Smooth muscle cell (in vitro differentiated cells): ENCODE measurements around the gene PWP1. TPM values are rescaled to one million over a fixed set of nuclear protein-coding genes. Genes with fewer than 3 reads are reported as not detected.
A peak's percentile ranks its signal among the peaks of the same experiment; 100 is the strongest.
"Not testable (repeated sequence)": the region's sequence is repeated elsewhere in the genome, so short reads cannot be mapped to it uniquely, and the experiment has no call there.

ENCODE experiments used
- DNase-seq: peaks from one replicate; lab custom pipeline; 2025; ENCODE audit not compliant: unreplicated experiment; lab: John Stamatoyannopoulos, UW
- H2AFZ ChIP-seq: fragments of 200-600 bp; sonication (generic); 2 replicates; pipeline ENCODE4 v1.6.0; 2016; ENCODE audit warnings: antibody characterized with exemption, low read depth, mild to moderate bottlenecking
- H3F3A ChIP-seq: fragments of 200-600 bp; sonication (generic); 2 replicates; pipeline ENCODE4 v1.6.0; 2017; ENCODE audit warnings: antibody characterized with exemption, low read depth
- H3K27ac ChIP-seq: fragments of 200-600 bp; sonication (generic); 2 replicates; pipeline ENCODE4 v1.5.1; 2016; ENCODE audit warnings: low read depth, mild to moderate bottlenecking
- H3K27me3 ChIP-seq: fragments of 200-600 bp; sonication (generic); 2 replicates; pipeline ENCODE4 v1.6.1; 2016; ENCODE audit warnings: low read depth, mild to moderate bottlenecking
- H3K36me3 ChIP-seq: fragments of 200-600 bp; sonication (generic); 2 replicates; pipeline ENCODE4 v1.5.1; 2016; ENCODE audit warnings: low read depth
- H3K4me1 ChIP-seq: fragments of 200-600 bp; sonication (generic); 2 replicates; pipeline ENCODE4 v1.5.1; 2016; ENCODE audit warnings: low read depth
- H3K4me2 ChIP-seq: fragments of 200-600 bp; sonication (generic); 2 replicates; pipeline ENCODE4 v1.6.0; 2016; ENCODE audit warnings: mild to moderate bottlenecking
- H3K4me3 ChIP-seq: fragments of 200-600 bp; sonication (generic); 2 replicates; pipeline ENCODE4 v1.5.1; 2016; ENCODE audit warnings: mild to moderate bottlenecking
- H3K79me2 ChIP-seq: fragments of 200-600 bp; sonication (generic); 2 replicates; pipeline ENCODE4 v1.6.0; 2016; ENCODE audit warnings: low read depth, mild to moderate bottlenecking
- H3K9ac ChIP-seq: fragments of 200-600 bp; sonication (generic); 2 replicates; pipeline ENCODE4 v1.6.0; 2016; ENCODE audit warnings: low read depth
- H3K9me3 ChIP-seq: fragments of 200-600 bp; sonication (generic); replicated peaks from 2 replicates; pipeline ENCODE4 v1.5.1; 2016; ENCODE audit warnings: low read depth
- H4K20me1 ChIP-seq: fragments of 200-600 bp; sonication (generic); 2 replicates; pipeline ENCODE4 v1.6.0; 2016; ENCODE audit warnings: low read depth
- WGBS: methylation state at CpG from one replicate; pipeline ENCODE4 v1.1.7; 2016; ENCODE audit warnings: low lambda C conversion rate; 5-methylcytosine and 5-hydroxymethylcytosine counted together
- polyA plus RNA-seq: library from polyadenylated mRNA; unstranded; fragments of >200 nt; fragmentation: Nextera tagmentation; extraction: Ambion mirVana; gene quantifications from 2 replicates; pipeline ENCODE4 v1.2.1, GENCODE V29; 2016
- total RNA-seq: library from RNA; depleted of rRNA; stranded (reverse); fragments of >200 nt; gene quantifications from 2 replicates; pipeline ENCODE4 v1.2.3, GENCODE V29; 2014
- TF ChIP-seq, protein P1 (sequence below): fragments of 200-600 bp; sonication (generic); IDR thresholded peaks from 2 replicates; pipeline ENCODE4 v1.5.1; 2017; ENCODE audit warnings: borderline replicate concordance, mild to moderate bottlenecking, antibody characterized with exemption; ENCODE audit not compliant: insufficient read depth, poor library complexity, severe bottlenecking

Gene PWP1
- total and polyA plus RNA-seq, 2 experiments from 2014 or later: 68.3 to 77.9 TPM

GRCh38 chr12:107684990-107685359 is 624 bp upstream of the PWP1 start:
- TF ChIP-seq, protein P1, sequence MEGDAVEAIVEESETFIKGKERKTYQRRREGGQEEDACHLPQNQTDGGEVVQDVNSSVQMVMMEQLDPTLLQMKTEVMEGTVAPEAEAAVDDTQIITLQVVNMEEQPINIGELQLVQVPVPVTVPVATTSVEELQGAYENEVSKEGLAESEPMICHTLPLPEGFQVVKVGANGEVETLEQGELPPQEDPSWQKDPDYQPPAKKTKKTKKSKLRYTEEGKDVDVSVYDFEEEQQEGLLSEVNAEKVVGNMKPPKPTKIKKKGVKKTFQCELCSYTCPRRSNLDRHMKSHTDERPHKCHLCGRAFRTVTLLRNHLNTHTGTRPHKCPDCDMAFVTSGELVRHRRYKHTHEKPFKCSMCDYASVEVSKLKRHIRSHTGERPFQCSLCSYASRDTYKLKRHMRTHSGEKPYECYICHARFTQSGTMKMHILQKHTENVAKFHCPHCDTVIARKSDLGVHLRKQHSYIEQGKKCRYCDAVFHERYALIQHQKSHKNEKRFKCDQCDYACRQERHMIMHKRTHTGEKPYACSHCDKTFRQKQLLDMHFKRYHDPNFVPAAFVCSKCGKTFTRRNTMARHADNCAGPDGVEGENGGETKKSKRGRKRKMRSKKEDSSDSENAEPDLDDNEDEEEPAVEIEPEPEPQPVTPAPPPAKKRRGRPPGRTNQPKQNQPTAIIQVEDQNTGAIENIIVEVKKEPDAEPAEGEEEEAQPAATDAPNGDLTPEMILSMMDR: no peak
- H3K79me2 ChIP-seq: peaks cover 21% of the 10 kb centered on the region
- H3K27ac ChIP-seq: peak overlapping the region; percentile 71
- peak overlapping the region; percentile 78 for H2AFZ ChIP-seq
- no peaks in the 10 kb centered on the region for H3K27me3 ChIP-seq
- no peaks in the 10 kb centered on the region for H4K20me1 ChIP-seq
- DNase-seq: no peak
- peak overlapping the region; percentile 88 for H3K9ac ChIP-seq
- 26% methylated on average over 9 of the region's 9 CpGs for WGBS
- H3F3A ChIP-seq: no peaks in the 10 kb centered on the region
- peak overlapping the region; percentile 69 for H3K4me3 ChIP-seq
- H3K36me3 ChIP-seq: peaks cover 13% of the 10 kb centered on the region
- H3K9me3 ChIP-seq: no peaks in the 10 kb centered on the region
- H3K4me2 ChIP-seq: peak overlapping the region; percentile 98
- H3K4me1 ChIP-seq: peaks cover 8% of the 10 kb centered on the region

DNA sequence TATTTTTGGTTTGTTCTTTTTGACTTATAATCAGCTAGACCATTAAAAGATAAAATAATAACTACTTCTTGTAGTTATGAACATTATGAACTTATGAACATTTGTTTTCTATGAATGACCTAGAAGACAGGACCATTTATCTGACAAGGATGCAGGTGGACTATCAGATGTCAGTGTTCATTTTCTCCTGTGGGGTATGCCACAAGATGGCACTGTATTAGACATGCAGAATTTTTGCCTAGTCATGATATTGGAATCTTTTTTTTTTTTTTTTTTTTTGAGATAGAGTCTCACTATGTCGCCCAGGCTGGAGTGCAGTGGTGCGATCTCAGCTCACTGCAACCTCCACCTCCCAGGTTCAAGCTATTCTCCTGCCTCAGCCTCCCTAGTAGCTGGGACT is 10.2 kb downstream of the PWP1 start:
- not testable (repeated sequence) for H3K4me1 ChIP-seq, H4K20me1 ChIP-seq, H3K27me3 ChIP-seq, DNase-seq, H3K9ac ChIP-seq, H2AFZ ChIP-seq, H3K4me2 ChIP-seq, H3F3A ChIP-seq, H3K27ac ChIP-seq, H3K4me3 ChIP-seq, H3K9me3 ChIP-seq
- TF ChIP-seq, protein P1: peak; percentile 32
- H3K36me3 ChIP-seq: peaks cover 78% of the 10 kb centered on the region
- WGBS: 83% methylated on average over 2 of the region's 2 CpGs
- H3K79me2 ChIP-seq: peaks cover 12% of the 10 kb centered on the region

DNA sequence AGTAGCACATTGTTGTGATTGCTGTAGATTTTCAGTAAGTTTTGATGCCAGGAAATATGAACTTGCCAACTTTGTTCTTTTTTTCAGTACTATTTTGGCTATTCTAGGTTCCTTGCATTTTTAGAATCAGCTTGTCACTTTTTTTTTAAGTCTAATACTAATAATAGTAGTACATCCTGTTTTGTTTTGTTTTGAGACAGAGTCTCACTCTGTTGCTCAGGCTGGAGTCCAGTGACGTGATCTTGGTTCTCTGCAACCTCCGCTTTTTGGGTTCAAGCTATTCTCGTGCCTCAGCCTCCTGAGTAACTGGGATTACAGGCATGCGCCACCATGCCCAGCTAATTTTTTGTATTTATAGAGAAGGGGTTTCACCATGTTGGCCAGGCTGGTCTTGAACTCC is 16.5 kb downstream of the PWP1 start:
- DNase-seq: no peak
- Histone ChIP-seq H2AFZ (no peak overlapping the region), H3K4me2 (no peak overlapping the region), H3K9me3 (peaks cover 10% of the 10 kb centered on the region), H3F3A (no peaks in the 10 kb centered on the region), H3K4me3 (no peak overlapping the region), H4K20me1 (no peaks in the 10 kb centered on the region), H3K36me3 (peaks cover 77% of the 10 kb centered on the region), H3K4me1 (no peaks in the 10 kb centered on the region), H3K9ac (no peak overlapping the region), H3K27ac (no peak overlapping the region), H3K79me2 (peaks cover 15% of the 10 kb centered on the region), H3K27me3 (no peaks in the 10 kb centered on the region)
- TF ChIP-seq, protein P1: no peak
- over 99% methylated on average over 4 of the region's 4 CpGs for WGBS

GRCh38 chr12:107704041-107704440 is 18.4 kb downstream of the PWP1 start:
- H3K36me3 ChIP-seq: peaks cover 67% of the 10 kb centered on the region
- WGBS: 99% methylated on average over 5 of the region's 5 CpGs

DNA sequence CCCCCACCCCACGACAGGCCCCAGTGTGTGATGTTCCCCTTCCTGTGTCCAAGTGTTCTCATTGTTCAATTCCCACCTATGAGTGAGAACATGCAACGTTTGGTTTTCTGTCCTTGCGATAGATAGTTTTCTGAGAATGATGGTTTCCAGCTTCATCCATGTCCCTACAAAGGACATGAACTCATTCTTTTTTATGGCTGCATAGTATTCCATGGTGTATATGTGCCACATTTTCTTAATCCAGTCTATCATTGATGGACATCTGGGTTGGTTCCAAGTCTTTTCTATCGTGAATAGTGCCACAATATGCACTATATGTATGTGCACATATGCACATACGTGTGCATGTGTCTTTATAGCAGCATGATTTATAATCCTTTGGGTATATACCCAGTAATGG is 19.9 kb downstream of the PWP1 start:
- H3F3A ChIP-seq, H2AFZ ChIP-seq, H3K9me3 ChIP-seq, H3K27me3 ChIP-seq, H3K27ac ChIP-seq, H3K9ac ChIP-seq, H3K4me2 ChIP-seq, H3K4me3 ChIP-seq, H3K4me1 ChIP-seq, DNase-seq, H4K20me1 ChIP-seq: not testable (repeated sequence)
- peaks cover 62% of the 10 kb centered on the region for H3K36me3 ChIP-seq
- H3K79me2 ChIP-seq: peaks cover 15% of the 10 kb centered on the region
- WGBS: 98% methylated on average over 5 of the region's 5 CpGs

More at GRCh38 chr12:107704041-107704440, 18.4 kb downstream of the PWP1 start:
- H3K27ac ChIP-seq: no peak overlapping the region
- peaks cover 15% of the 10 kb centered on the region for H3K79me2 ChIP-seq
- H3K4me1 ChIP-seq: no peaks in the 10 kb centered on the region
- no peak overlapping the region for H3K4me2 ChIP-seq
- no peak for DNase-seq
- no peaks in the 10 kb centered on the region for H3F3A ChIP-seq
- no peak overlapping the region for H2AFZ ChIP-seq
- H3K9ac ChIP-seq: no peak overlapping the region
- TF ChIP-seq, protein P1: no peak
- H3K4me3 ChIP-seq: no peak overlapping the region
- H3K27me3 ChIP-seq: no peaks in the 10 kb centered on the region
- peaks cover 10% of the 10 kb centered on the region for H3K9me3 ChIP-seq
- H4K20me1 ChIP-seq: peaks cover 7% of the 10 kb centered on the region
